Measurements from ENCODE around the gene HSF5.
"Not testable (repeated sequence)": the region's sequence is repeated elsewhere in the genome, so short reads cannot be mapped to it uniquely, and the experiment has no call there.

Gene HSF5

GRCh38 chr17:58397421-58397820 lies 90.8 kb downstream of the HSF5 start:
- not testable (repeated sequence) for H3K9me3 Mint-ChIP-seq, ATAC-seq, H3K4me3 Mint-ChIP-seq, H3K4me1 Mint-ChIP-seq, H3K27me3 Mint-ChIP-seq, H3K27ac Mint-ChIP-seq, H3K36me3 Mint-ChIP-seq

GRCh38 chr17:58396173-58396572 lies 92.0 kb downstream of the HSF5 start:
- H3K4me3 Mint-ChIP-seq: no peak overlapping the region
- H3K27ac Mint-ChIP-seq: no peak overlapping the region

GRCh38 chr17:58394534-58395223 lies 93.5 kb downstream of the HSF5 start:
- Mint-ChIP-seq H3K4me3 (no peak overlapping the region), H3K27me3 (no peaks in the 10 kb centered on the region), H3K27ac (no peak overlapping the region), H3K36me3 (peaks cover 6% of the 10 kb centered on the region), H3K4me1 (no peaks in the 10 kb centered on the region), H3K9me3 (no peaks in the 10 kb centered on the region)
- ATAC-seq: no peak

More at GRCh38 chr17:58396173-58396572, 92.0 kb downstream of the HSF5 start:
- no peaks in the 10 kb centered on the region for H3K9me3 Mint-ChIP-seq
- ATAC-seq: no peak
- no peaks in the 10 kb centered on the region for H3K27me3 Mint-ChIP-seq
- peaks cover 6% of the 10 kb centered on the region for H3K36me3 Mint-ChIP-seq
- no peaks in the 10 kb centered on the region for H3K4me1 Mint-ChIP-seq

GRCh38 chr17:58391302-58391984 lies 96.8 kb downstream of the HSF5 start:
- ATAC-seq: no peak
- H3K9me3 Mint-ChIP-seq: no peaks in the 10 kb centered on the region
- peaks cover 9% of the 10 kb centered on the region for H3K36me3 Mint-ChIP-seq
- H3K4me3 Mint-ChIP-seq: no peak overlapping the region
- no peaks in the 10 kb centered on the region for H3K4me1 Mint-ChIP-seq
- H3K27me3 Mint-ChIP-seq: no peaks in the 10 kb centered on the region
- no peak overlapping the region for H3K27ac Mint-ChIP-seq

GRCh38 chr17:58390884-58391283 lies 97.3 kb downstream of the HSF5 start:
- no peak overlapping the region for H3K4me3 Mint-ChIP-seq
- H3K36me3 Mint-ChIP-seq: peaks cover 6% of the 10 kb centered on the region
- H3K9me3 Mint-ChIP-seq: no peaks in the 10 kb centered on the region
- no peak for ATAC-seq
- H3K27ac Mint-ChIP-seq: no peak overlapping the region
- no peaks in the 10 kb centered on the region for H3K27me3 Mint-ChIP-seq
- H3K4me1 Mint-ChIP-seq: no peaks in the 10 kb centered on the region

GRCh38 chr17:58388302-58389190 lies 99.7 kb downstream of the HSF5 start:
- no peak overlapping the region for H3K27ac Mint-ChIP-seq

GRCh38 chr17:58387834-58388233 lies 100.4 kb downstream of the HSF5 start:
- Mint-ChIP-seq H3K27ac (no peak overlapping the region), H3K4me1 (peaks cover 16% of the 10 kb centered on the region), H3K36me3 (peaks cover 5% of the 10 kb centered on the region), H3K27me3 (no peaks in the 10 kb centered on the region), H3K4me3 (no peak overlapping the region), H3K9me3 (no peaks in the 10 kb centered on the region)
- no peak for ATAC-seq

More at GRCh38 chr17:58388302-58389190, 99.7 kb downstream of the HSF5 start:
- H3K4me3 Mint-ChIP-seq: no peak overlapping the region
- peaks cover 15% of the 10 kb centered on the region for H3K4me1 Mint-ChIP-seq
- ATAC-seq: no peak
- no peaks in the 10 kb centered on the region for H3K27me3 Mint-ChIP-seq
- no peaks in the 10 kb centered on the region for H3K9me3 Mint-ChIP-seq
- H3K36me3 Mint-ChIP-seq: peaks cover 5% of the 10 kb centered on the region

- Mint-ChIP-seq H3K27me3 (no peaks in the 10 kb centered on the region), H3K4me1 (peaks cover 27% of the 10 kb centered on the region), H3K36me3 (peaks cover 5% of the 10 kb centered on the region), H3K27ac (no peak overlapping the region), H3K4me3 (no peak overlapping the region), H3K9me3 (no peaks in the 10 kb centered on the region)
- no peak for ATAC-seq
Measured at GRCh38 chr17:58386708-58387107, 101.5 kb downstream of the HSF5 start.

- no peak overlapping the region for H3K27ac Mint-ChIP-seq
- H3K4me3 Mint-ChIP-seq: no peak overlapping the region
- H3K36me3 Mint-ChIP-seq: peaks cover 5% of the 10 kb centered on the region
- ATAC-seq: no peak
- H3K4me1 Mint-ChIP-seq: peaks cover 28% of the 10 kb centered on the region
- no peaks in the 10 kb centered on the region for H3K27me3 Mint-ChIP-seq
- no peaks in the 10 kb centered on the region for H3K9me3 Mint-ChIP-seq
Measured at GRCh38 chr17:58385359-58385899, 102.8 kb downstream of the HSF5 start.

GRCh38 chr17:58384897-58385296 lies 103.3 kb downstream of the HSF5 start:
- H3K4me1 Mint-ChIP-seq: peaks cover 28% of the 10 kb centered on the region
- H3K9me3 Mint-ChIP-seq: no peaks in the 10 kb centered on the region
- H3K27ac Mint-ChIP-seq: no peak overlapping the region
- no peak overlapping the region for H3K4me3 Mint-ChIP-seq
- no peak for ATAC-seq
- H3K36me3 Mint-ChIP-seq: peaks cover 5% of the 10 kb centered on the region
- H3K27me3 Mint-ChIP-seq: no peaks in the 10 kb centered on the region

GRCh38 chr17:58383892-58384462 lies 104.2 kb downstream of the HSF5 start:
- Mint-ChIP-seq H3K36me3 (peaks cover 5% of the 10 kb centered on the region), H3K4me1 (peaks cover 28% of the 10 kb centered on the region), H3K27ac (no peak overlapping the region), H3K4me3 (no peak overlapping the region), H3K27me3 (no peaks in the 10 kb centered on the region), H3K9me3 (no peaks in the 10 kb centered on the region)
- no peak for ATAC-seq

GRCh38 chr17:58382872-58383242 lies 105.4 kb downstream of the HSF5 start:
- H3K27me3 Mint-ChIP-seq: no peaks in the 10 kb centered on the region
- no peaks in the 10 kb centered on the region for H3K9me3 Mint-ChIP-seq
- peak overlapping the region; percentile 54 for H3K4me3 Mint-ChIP-seq
- peaks cover 28% of the 10 kb centered on the region for H3K4me1 Mint-ChIP-seq
- peaks cover 5% of the 10 kb centered on the region for H3K36me3 Mint-ChIP-seq
- no peak for ATAC-seq
- peak overlapping the region; percentile 52 for H3K27ac Mint-ChIP-seq

- no peaks in the 10 kb centered on the region for H3K9me3 Mint-ChIP-seq
- ATAC-seq: peak; percentile 70
- H3K27ac Mint-ChIP-seq: peak overlapping the region; percentile 52
- peaks cover 5% of the 10 kb centered on the region for H3K36me3 Mint-ChIP-seq
- peaks cover 28% of the 10 kb centered on the region for H3K4me1 Mint-ChIP-seq
- no peaks in the 10 kb centered on the region for H3K27me3 Mint-ChIP-seq
- peak overlapping the region; percentile 54 for H3K4me3 Mint-ChIP-seq
Measured at GRCh38 chr17:58382108-58382871, 105.9 kb downstream of the HSF5 start.

Data from stimulated activated memory B cell treated with anti-CD40 and anti-IgM and Interleukin-4, amounts not matched to agents 10 μg/mL and 1 μg/mL and 100 μg/mL, for 72 hours (primary cell).